ENCODE results near the gene SNX3. TPM values are rescaled to one million over a fixed set of nuclear protein-coding genes. Genes with fewer than 3 reads are reported as not detected.

Gene SNX3
- total RNA-seq, 1 experiment from 2014 or later, result 80.7 TPM

- H3K14ac ChIP-seq (ENCODE audit: insufficient read depth, low read length), result no peak overlapping the region
- H3K27ac Mint-ChIP-seq, result peak overlapping the region in 1 of 3 experiments; percentile 32; a peak in 2 of 7 replicates
- H3K4me1 ChIP-seq (ENCODE audit: insufficient read depth, low read length), result no peaks in the 10 kb centered on the region
- H3K9ac ChIP-seq (ENCODE audit: extremely low read depth, insufficient read length, low read length), result no peak overlapping the region
- no peak overlapping the region for H3T11ph ChIP-seq (ENCODE audit: low read length)
- H3K4ac ChIP-seq (ENCODE audit: low read depth, low read length), result no peak overlapping the region
- no peak overlapping the region for H3K18ac ChIP-seq (ENCODE audit: insufficient read length, low read depth, low read length)
- H3K56ac ChIP-seq (ENCODE audit: insufficient read length, low read depth, low read length), result no peak overlapping the region
- no peak for DNase-seq
- H2BK15ac ChIP-seq (ENCODE audit: low read depth, low read length), result no peak overlapping the region
- no peak overlapping the region for H3K27ac ChIP-seq (ENCODE audit: insufficient read length, low read depth, low read length)
- H3K4me2 ChIP-seq (ENCODE audit: insufficient read depth, insufficient read length, low read length), result no peak overlapping the region
- H3K27me3 Mint-ChIP-seq (ENCODE audit: low read depth), result no peaks in the 10 kb centered on the region
- no peak overlapping the region for H4K91ac ChIP-seq (ENCODE audit: insufficient read length, low read depth, low read length)
- H3K79me2 ChIP-seq (ENCODE audit: insufficient read depth, low read length), result no peaks in the 10 kb centered on the region
- H3K4me1 Mint-ChIP-seq, result peaks cover 14 to 15% of the 10 kb centered on the region in 2 experiments
- H3K27me3 ChIP-seq (ENCODE audit: insufficient read depth, low read length), result no peaks in the 10 kb centered on the region
- H3K36me3 Mint-ChIP-seq (ENCODE audit: insufficient read depth in 1 of 3, low read depth in 3 of 3), result peaks cover 7 to 30% (median 26%) of the 10 kb centered on the region in 3 experiments; a peak in 6 of 7 replicates
- no peak overlapping the region for H2AFZ ChIP-seq (ENCODE audit: low read length)
- H3K23me2 ChIP-seq (ENCODE audit: insufficient read length, low read depth, low read length, poor library complexity, severe bottlenecking), result no peaks in the 10 kb centered on the region
- no peaks in the 10 kb centered on the region for H4K20me1 ChIP-seq (ENCODE audit: control insufficient read depth, insufficient read depth, insufficient read length)
- no peak overlapping the region for H3K23ac ChIP-seq (ENCODE audit: insufficient read length, low read depth, low read length)
- no peak overlapping the region for H2BK120ac ChIP-seq (ENCODE audit: low read depth, low read length, poor library complexity, severe bottlenecking)
- no peak overlapping the region for H2BK5ac ChIP-seq (ENCODE audit: insufficient read length, low read length)
- no peak overlapping the region for H2BK12ac ChIP-seq (ENCODE audit: insufficient read length, low read depth, low read length)
- H3K9me3 ChIP-seq (ENCODE audit: control insufficient read depth, low read depth, low read length), result no peaks in the 10 kb centered on the region
- TF ChIP-seq CTCF (conservative IDR thresholded peaks at IDR 0.05), result no peak
- no peak overlapping the region for H2BK20ac ChIP-seq (ENCODE audit: low read depth, low read length, poor library complexity, severe bottlenecking)
- H2AK5ac ChIP-seq (ENCODE audit: insufficient read length, low read length), result no peak overlapping the region
- H3K4me3 Mint-ChIP-seq, result no peak overlapping the region
- 100% methylated on average over 1 of the region's 1 CpG for WGBS (ENCODE audit: extremely low coverage, insufficient read length, low lambda C conversion rate)
- no peaks in the 10 kb centered on the region for H3K79me1 ChIP-seq (ENCODE audit: insufficient read depth, low read depth, low read length, poor library complexity, severe bottlenecking)
- H3K9me3 Mint-ChIP-seq, result no peaks in the 10 kb centered on the region
- no peak overlapping the region for H4K8ac ChIP-seq (replicated peaks; ENCODE audit: insufficient read length, low read depth, low read length)
- H4K5ac ChIP-seq (ENCODE audit: insufficient read length, low read depth, low read length), result no peak overlapping the region
Observed at GRCh38 chr6:108222504-108222903, 38.3 kb downstream of the SNX3 start.

Measured in H9 (cell line).